Tibial nerve (tissue), 3 donors: ENCODE data around the gene ASPSCR1.

Source experiments
- CTCF ChIP-seq, 5 experiments: fragments of 200-600 bp in 3 of 5; fragments of 450-650 bp in 2 of 5; sonication (generic) in 3 of 5; IDR thresholded peaks; one replicate each; pipeline ENCODE4 v1.5.1; 2016 to 2019; ENCODE audit warnings: antibody characterized with exemption in 5 of 5, mild to moderate bottlenecking in 3 of 5, moderate library complexity in 2 of 5
- POLR2A ChIP-seq, 2 donors: fragments of 450-650 bp; IDR thresholded peaks; one replicate each; pipeline ENCODE4 v1.6.1; 2017; ENCODE audit warnings: antibody characterized with exemption in 2 of 2, mild to moderate bottlenecking in 2 of 2, moderate library complexity in 2 of 2

GRCh38 chr17:82003411-82004381 is 26.3 kb downstream of the ASPSCR1 start:
- TF ChIP-seq POLR2A (IDR thresholded peaks at IDR 0.05) = no peak
- TF ChIP-seq CTCF (IDR thresholded peaks at IDR 0.05) = no peak
